Activated CD4-positive, alpha-beta memory T cell treated with anti-CD3 and anti-CD28 coated beads for 36 hours (primary cell): ENCODE results near the gene P2RX1. TPM values are rescaled to one million over a fixed set of nuclear protein-coding genes. Genes with fewer than 3 reads are reported as not detected.
A peak's percentile ranks its signal among the peaks of the same experiment; 100 is the strongest.

Experiments used
- CTCF ChIA-PET: fragments of 350-600 bp; sonication (Branson Sonifier 250); formaldehyde crosslinking; loops from one replicate; lab custom pipeline; 2021; ENCODE audit warnings: antibody characterized with exemption, inconsistent platforms; lab: Charles Lee
- POLR2A ChIA-PET: fragments of 350-600 bp; sonication (Branson Sonifier 250); formaldehyde crosslinking; loops from one replicate; lab custom pipeline; 2021; ENCODE audit warnings: antibody characterized with exemption; lab: Charles Lee
- DNase-seq: peaks from one replicate; pipeline ENCODE4 v3.0.0-alpha.2; 2020
- H3K27ac Mint-ChIP-seq: one replicate; pipeline ENCODE4 v1.8.0; 2021; ENCODE audit warnings: mixed read lengths
- H3K27me3 Mint-ChIP-seq: one replicate; pipeline ENCODE4 v1.8.0; 2021; ENCODE audit warnings: mixed read lengths
- H3K36me3 Mint-ChIP-seq: one replicate; pipeline ENCODE4 v1.8.0; 2021; ENCODE audit warnings: mixed read lengths
- H3K4me1 Mint-ChIP-seq: one replicate; pipeline ENCODE4 v1.8.0; 2021; ENCODE audit warnings: low read depth, mixed read lengths
- H3K4me3 Mint-ChIP-seq: one replicate; pipeline ENCODE4 v1.8.0; 2021; ENCODE audit warnings: mild to moderate bottlenecking, mixed read lengths
- H3K9me3 Mint-ChIP-seq: one replicate; pipeline ENCODE4 v1.8.0; 2021; ENCODE audit warnings: mixed read lengths
- intact Hi-C: fragments of 100-400 bp; cut with micrococcal nuclease; formaldehyde crosslinking; loops from one replicate; pipeline ENCODE4 v1.15.1; 2023
- total RNA-seq, 2 experiments: library from RNA; stranded (reverse); gene quantifications; one replicate each; pipeline ENCODE4 v1.2.3, GENCODE V29; 2021

Gene P2RX1
- total RNA-seq, 2 experiments from 2014 or later = 0.43 to 0.44 TPM

- ChIA-PET CTCF (interaction anchor here (1.2 kb wide), 1 partner anchor 45 kb away, joined by 3 read pairs; no protein-coding TSS in a partner anchor), POLR2A (interaction anchor here (1.1 kb wide), 1 partner anchor 10 kb away, joined by 3 read pairs; no protein-coding TSS in a partner anchor)
- Mint-ChIP-seq H3K4me3 (no peak overlapping the region), H3K27ac (peak overlapping the region; percentile 66), H3K36me3 (peaks cover 3% of the 10 kb centered on the region), H3K4me1 (peaks cover 52% of the 10 kb centered on the region), H3K9me3 (no peaks in the 10 kb centered on the region), H3K27me3 (no peaks in the 10 kb centered on the region)
- DNase-seq = peak; percentile 15
- intact Hi-C loops = no loop called here
Observed at GRCh38 chr17:3959295-3959899, 43.1 kb upstream of the P2RX1 start.

- intact Hi-C loops = no loop called here
- POLR2A ChIA-PET = no interaction called here
- Mint-ChIP-seq H3K27ac (no peak overlapping the region), H3K27me3 (no peaks in the 10 kb centered on the region), H3K36me3 (peaks cover 3% of the 10 kb centered on the region), H3K4me3 (no peak overlapping the region), H3K4me1 (peaks cover 48% of the 10 kb centered on the region), H3K9me3 (no peaks in the 10 kb centered on the region)
- DNase-seq = no peak
- CTCF ChIA-PET = no interaction called here
Observed at GRCh38 chr17:3957735-3958599, 41.7 kb upstream of the P2RX1 start.

- H3K36me3 Mint-ChIP-seq = peaks cover 3% of the 10 kb centered on the region
- H3K4me1 Mint-ChIP-seq = peaks cover 38% of the 10 kb centered on the region
- no peaks in the 10 kb centered on the region for H3K27me3 Mint-ChIP-seq
- H3K27ac Mint-ChIP-seq = no peak overlapping the region
- intact Hi-C loops = no loop called here
- no peaks in the 10 kb centered on the region for H3K9me3 Mint-ChIP-seq
- CTCF ChIA-PET = interaction anchor here (1.0 kb wide), 1 partner anchor 43 kb away, joined by 3 read pairs; no protein-coding TSS in a partner anchor
- no peak overlapping the region for H3K4me3 Mint-ChIP-seq
- DNase-seq = no peak
- POLR2A ChIA-PET = no interaction called here
Observed at GRCh38 chr17:3956983-3957382, 40.7 kb upstream of the P2RX1 start.

- no peaks in the 10 kb centered on the region for H3K9me3 Mint-ChIP-seq
Observed at GRCh38 chr17:3956327-3956957, 40.2 kb upstream of the P2RX1 start.

GRCh38 chr17:3955673-3955988 lies 39.4 kb upstream of the P2RX1 start:
- Mint-ChIP-seq H3K4me1 (peaks cover 25% of the 10 kb centered on the region), H3K36me3 (peaks cover 8% of the 10 kb centered on the region)
- CTCF ChIA-PET = no interaction called here

More at GRCh38 chr17:3956327-3956957, 40.2 kb upstream of the P2RX1 start:
- Mint-ChIP-seq H3K27me3 (no peaks in the 10 kb centered on the region), H3K4me1 (peaks cover 33% of the 10 kb centered on the region), H3K36me3 (peaks cover 8% of the 10 kb centered on the region), H3K4me3 (no peak overlapping the region), H3K27ac (no peak overlapping the region)
- POLR2A ChIA-PET = no interaction called here
- no peak for DNase-seq
- intact Hi-C loops = no loop called here
- CTCF ChIA-PET = interaction anchor here (1.0 kb wide), 1 partner anchor 43 kb away, joined by 3 read pairs; no protein-coding TSS in a partner anchor

GRCh38 chr17:3954976-3955672 lies 38.9 kb upstream of the P2RX1 start:
- ChIA-PET POLR2A (no interaction called here), CTCF (no interaction called here)
- Mint-ChIP-seq H3K36me3 (peaks cover 4% of the 10 kb centered on the region), H3K27ac (no peak overlapping the region), H3K9me3 (no peaks in the 10 kb centered on the region), H3K27me3 (no peaks in the 10 kb centered on the region), H3K4me3 (no peak overlapping the region), H3K4me1 (peaks cover 20% of the 10 kb centered on the region)
- no peak for DNase-seq
- intact Hi-C loops = no loop called here

More at GRCh38 chr17:3955673-3955988, 39.4 kb upstream of the P2RX1 start:
- POLR2A ChIA-PET = no interaction called here
- Mint-ChIP-seq H3K27me3 (no peaks in the 10 kb centered on the region), H3K4me3 (no peak overlapping the region), H3K27ac (no peak overlapping the region), H3K9me3 (no peaks in the 10 kb centered on the region)
- intact Hi-C loops = no loop called here
- DNase-seq = no peak

- no peak for DNase-seq
- Mint-ChIP-seq H3K4me1 (peaks cover 10% of the 10 kb centered on the region), H3K27ac (no peak overlapping the region), H3K4me3 (no peak overlapping the region), H3K27me3 (no peaks in the 10 kb centered on the region), H3K36me3 (peaks cover 11% of the 10 kb centered on the region), H3K9me3 (no peaks in the 10 kb centered on the region)
- intact Hi-C loops = no loop called here
- ChIA-PET POLR2A (interaction anchor here (1.1 kb wide), 1 partner anchor 11 kb away, joined by 4 read pairs; no protein-coding TSS in a partner anchor), CTCF (no interaction called here)
Observed at GRCh38 chr17:3954086-3954485, 37.8 kb upstream of the P2RX1 start.

GRCh38 chr17:3953542-3953941 lies 37.3 kb upstream of the P2RX1 start:
- Mint-ChIP-seq H3K4me3 (no peak overlapping the region), H3K27me3 (no peaks in the 10 kb centered on the region), H3K4me1 (peaks cover 10% of the 10 kb centered on the region), H3K9me3 (no peaks in the 10 kb centered on the region), H3K27ac (no peak overlapping the region), H3K36me3 (peaks cover 12% of the 10 kb centered on the region)
- ChIA-PET CTCF (no interaction called here), POLR2A (interaction anchor here (1.1 kb wide), 1 partner anchor 11 kb away, joined by 4 read pairs; no protein-coding TSS in a partner anchor)
- intact Hi-C loops = no loop called here
- no peak for DNase-seq

GRCh38 chr17:3952186-3952585 lies 35.9 kb upstream of the P2RX1 start:
- H3K9me3 Mint-ChIP-seq = no peaks in the 10 kb centered on the region
- peaks cover 5% of the 10 kb centered on the region for H3K4me1 Mint-ChIP-seq
- no peaks in the 10 kb centered on the region for H3K27me3 Mint-ChIP-seq
- intact Hi-C loops = no loop called here
- ChIA-PET CTCF (interaction anchor here (1.2 kb wide), 1 partner anchor 39 kb away, joined by 4 read pairs; no protein-coding TSS in a partner anchor), POLR2A (no interaction called here)
- H3K4me3 Mint-ChIP-seq = no peak overlapping the region
- H3K27ac Mint-ChIP-seq = no peak overlapping the region
- peaks cover 15% of the 10 kb centered on the region for H3K36me3 Mint-ChIP-seq
- no peak for DNase-seq

GRCh38 chr17:3951420-3951819 lies 35.2 kb upstream of the P2RX1 start:
- H3K27me3 Mint-ChIP-seq = no peaks in the 10 kb centered on the region
- intact Hi-C loops = no loop called here
- POLR2A ChIA-PET = no interaction called here
- CTCF ChIA-PET = interaction anchor here (0.6 kb wide), 1 partner anchor 94 kb away, joined by 3 read pairs; no protein-coding TSS in a partner anchor
- H3K36me3 Mint-ChIP-seq = peaks cover 16% of the 10 kb centered on the region
- DNase-seq = no peak
- no peaks in the 10 kb centered on the region for H3K9me3 Mint-ChIP-seq
- H3K27ac Mint-ChIP-seq = no peak overlapping the region
- no peaks in the 10 kb centered on the region for H3K4me1 Mint-ChIP-seq
- no peak overlapping the region for H3K4me3 Mint-ChIP-seq

- ChIA-PET POLR2A (no interaction called here), CTCF (interaction anchor here (0.6 kb wide), 1 partner anchor 93 kb away, joined by 3 read pairs; no protein-coding TSS in a partner anchor)
- peaks cover 16% of the 10 kb centered on the region for H3K36me3 Mint-ChIP-seq
Observed at GRCh38 chr17:3951003-3951402, 34.7 kb upstream of the P2RX1 start.

More at GRCh38 chr17:3951003-3951402, 34.7 kb upstream of the P2RX1 start:
- intact Hi-C loops = no loop called here
- no peak overlapping the region for H3K4me3 Mint-ChIP-seq
- H3K9me3 Mint-ChIP-seq = no peaks in the 10 kb centered on the region
- no peak overlapping the region for H3K27ac Mint-ChIP-seq
- H3K27me3 Mint-ChIP-seq = no peaks in the 10 kb centered on the region
- DNase-seq = no peak
- no peaks in the 10 kb centered on the region for H3K4me1 Mint-ChIP-seq
